IMR-90 (cell line): Measurements from ENCODE around the gene GP9. TPM values are rescaled to one million over a fixed set of nuclear protein-coding genes. Genes with fewer than 3 reads are reported as not detected.
"Not testable (repeated sequence)": the region's sequence is repeated elsewhere in the genome, so short reads cannot be mapped to it uniquely, and the experiment has no call there.

Experiments used
- ATAC-seq: fragments of 200-7000 bp; cut with Tn5 transposase; 2 replicates; pipeline ENCODE4 v1.9.1; 2020; ENCODE audit warnings: low read depth, mild to moderate bottlenecking, moderate library complexity
- BruUV-seq: library from RNA; stranded (reverse); fragments of 400-500 nt; replicated peaks from 2 replicates; lab custom pipeline; 2021; lab: Mats Ljungman, UMichigan
- CTCF ChIA-PET: fragments of 300-600 bp; formaldehyde crosslinking; extraction: SDS; loops from one replicate; lab custom pipeline; 2021; ENCODE audit warnings: antibody characterized with exemption; lab: Yijun Ruan, JAX
- POLR2A ChIA-PET: fragments of 300-600 bp; sonication (Branson Sonifier 250); formaldehyde crosslinking; loops from one replicate; lab custom pipeline; 2022; ENCODE audit warnings: antibody characterized with exemption; ENCODE audit not compliant: unreplicated experiment; lab: Charles Lee
- DNase-seq: peaks from one replicate; pipeline ENCODE4 v3.0.0; 2013
- H2AFZ ChIP-seq: replicated peaks from 2 replicates; pipeline ENCODE3; 2013; ENCODE audit warnings: low read length, mild to moderate bottlenecking; ENCODE audit not compliant: poor library complexity
- H2AK5ac ChIP-seq: 2 replicates; pipeline ENCODE4 v1.6.1; 2013; ENCODE audit warnings: low read depth, low read length, inconsistent platforms
- H2AK9ac ChIP-seq: replicated peaks from 2 replicates; pipeline ENCODE3; 2013; ENCODE audit warnings: mild to moderate bottlenecking, low read depth, low read length, moderate library complexity; ENCODE audit not compliant: poor library complexity
- H2BK120ac ChIP-seq: 2 replicates; pipeline ENCODE4 v1.6.1; 2013; ENCODE audit warnings: low read depth, low read length, inconsistent platforms
- H2BK15ac ChIP-seq: 3 replicates; pipeline ENCODE4 v1.6.1; 2013; ENCODE audit warnings: low read depth, low read length, inconsistent platforms
- H2BK20ac ChIP-seq: 2 replicates; pipeline ENCODE4 v1.6.1; 2013; ENCODE audit warnings: low read depth, mild to moderate bottlenecking, inconsistent platforms, low read length, moderate library complexity
- H2BK5ac ChIP-seq: 2 replicates; pipeline ENCODE4 v1.6.1; 2013; ENCODE audit warnings: mild to moderate bottlenecking, low read depth, low read length, inconsistent platforms; ENCODE audit not compliant: poor library complexity, severe bottlenecking
- H3K14ac ChIP-seq: replicated peaks from 2 replicates; pipeline ENCODE4 v1.6.1; 2013; ENCODE audit warnings: low read depth, low read length, inconsistent platforms
- H3K18ac ChIP-seq: 2 replicates; pipeline ENCODE4 v1.6.1; 2013; ENCODE audit warnings: low read depth, low read length, control low read depth
- H3K23ac ChIP-seq: 2 replicates; pipeline ENCODE4 v1.6.1; 2013; ENCODE audit warnings: low read depth, low read length, inconsistent platforms
- H3K27ac ChIP-seq: 2 replicates; pipeline ENCODE4 v1.5.1; 2013; ENCODE audit warnings: mild to moderate bottlenecking, control low read depth, low read length; ENCODE audit not compliant: insufficient read depth
- H3K27me3 ChIP-seq: 2 replicates; pipeline ENCODE4 v1.6.1; 2013; ENCODE audit warnings: low read length; ENCODE audit not compliant: control insufficient read depth, insufficient read depth
- H3K36me3 ChIP-seq: 2 replicates; pipeline ENCODE4 v1.6.1; 2013; ENCODE audit warnings: low read length, mixed read lengths; ENCODE audit not compliant: control insufficient read depth, insufficient read depth
- H3K4ac ChIP-seq: 2 replicates; pipeline ENCODE4 v1.6.1; 2013; ENCODE audit warnings: low read depth, low read length, inconsistent platforms
- H3K4me1 ChIP-seq: 2 replicates; pipeline ENCODE4 v1.6.1; 2013; ENCODE audit warnings: low read length, mixed read lengths; ENCODE audit not compliant: control insufficient read depth, insufficient read depth
- H3K4me2 ChIP-seq: 2 replicates; pipeline ENCODE4 v1.6.1; 2013; ENCODE audit warnings: low read depth, mild to moderate bottlenecking, control low read depth, low read length, moderate library complexity
- H3K4me3 ChIP-seq: 2 replicates; pipeline ENCODE4 v1.5.1; 2013; ENCODE audit warnings: low read depth, mild to moderate bottlenecking, control low read depth, low read length, moderate library complexity; ENCODE audit not compliant: insufficient read depth
- H3K56ac ChIP-seq: 2 replicates; pipeline ENCODE4 v1.6.1; 2013; ENCODE audit warnings: low read length, inconsistent platforms; ENCODE audit not compliant: insufficient read depth; ENCODE audit errors: extremely low read depth
- H3K79me1 ChIP-seq, 2 experiments: 2 replicates each; pipeline ENCODE4 v1.6.1; 2013; ENCODE audit warnings: low read length in 2 of 2, inconsistent platforms in 1 of 2, low read depth in 1 of 2
- H3K9ac ChIP-seq: 2 replicates; pipeline ENCODE4 v1.6.1; 2013; ENCODE audit warnings: low read depth, low read length, control low read depth
- H3K9me1 ChIP-seq: 2 replicates; pipeline ENCODE4 v1.6.1; 2013; ENCODE audit warnings: low read length, inconsistent platforms; ENCODE audit not compliant: insufficient read depth
- H3K9me3 ChIP-seq: 2 replicates; pipeline ENCODE4 v1.6.1; 2013; ENCODE audit warnings: low read length; ENCODE audit not compliant: control insufficient read depth, insufficient read depth
- H4K20me1 ChIP-seq: 2 replicates; pipeline ENCODE4 v1.6.1; 2013; ENCODE audit warnings: low read length, inconsistent platforms; ENCODE audit not compliant: insufficient read depth
- H4K5ac ChIP-seq: 2 replicates; pipeline ENCODE4 v1.6.1; 2013; ENCODE audit warnings: mild to moderate bottlenecking, low read depth, low read length, control low read depth
- H4K8ac ChIP-seq, 2 experiments: 2 replicates each; pipeline ENCODE4 v1.6.1; 2013; ENCODE audit warnings: low read depth in 2 of 2, low read length in 2 of 2, control low read depth in 1 of 2, inconsistent platforms in 1 of 2
- H4K91ac ChIP-seq: 2 replicates; pipeline ENCODE4 v1.6.1; 2013; ENCODE audit warnings: low read depth, low read length, inconsistent platforms; ENCODE audit not compliant: insufficient read depth
- BHLHE40 ChIP-seq: fragments of 150-350 bp; IDR thresholded peaks from 2 replicates; pipeline ENCODE4 v1.6.1; 2016; ENCODE audit warnings: mild to moderate bottlenecking, low read depth, low read length
- CTCF ChIP-seq: conservative IDR thresholded peaks from 2 replicates; pipeline ENCODE4 v1.5.1; 2012; ENCODE audit warnings: mild to moderate bottlenecking, low read depth, low read length, improper control_type of control experiment
- MAFK ChIP-seq: IDR thresholded peaks from 2 replicates; pipeline ENCODE4 v1.6.1; 2012; ENCODE audit warnings: low read depth, low read length, improper control_type of control experiment
- MXI1 ChIP-seq: IDR thresholded peaks from 2 replicates; pipeline ENCODE4 v1.6.1; 2012; ENCODE audit warnings: low read depth, mild to moderate bottlenecking, low read length, moderate library complexity, borderline replicate concordance
- RAD21 ChIP-seq: IDR thresholded peaks from 2 replicates; pipeline ENCODE4 v1.6.1; 2012; ENCODE audit warnings: low read length, improper control_type of control experiment
- WGBS, 2 experiments: methylation state at CpG; one replicate each; pipeline versions ENCODE4 v1.1.5 to v1.1.7; 2013; ENCODE audit warnings: missing lambda C conversion rate in 2 of 2; ENCODE audit not compliant: insufficient read length in 1 of 2; ENCODE audit errors: extremely low coverage in 2 of 2; 5-methylcytosine and 5-hydroxymethylcytosine counted together
- dilution Hi-C: fragments of 300-500 bp; cut with HindIII; formaldehyde crosslinking; loops from one replicate; pipeline ENCODE4 v1.14.3; 2018; ENCODE audit warnings: low sequenced_read_pairs; ENCODE audit not compliant: unreplicated experiment
- in situ Hi-C: fragments of 300-500 bp; cut with MboI; formaldehyde crosslinking; loops from 3 replicates; pipeline ENCODE4 v1.14.3; 2019; ENCODE audit warnings: low sequenced_read_pairs, inconsistent platforms, mixed read lengths
- intact Hi-C: fragments of 100-400 bp; cut with micrococcal nuclease; formaldehyde crosslinking; loops from 2 replicates; pipeline ENCODE4 v1.10.0; 2022
- polyA plus RNA-seq, 3 experiments: library from polyadenylated mRNA; depleted of rRNA; stranded (reverse); fragments of >200 nt; gene quantifications; 2 replicates each; pipeline ENCODE4 v1.2.3, GENCODE V29; 2012; ENCODE audit warnings: low replicate concordance in 1 of 3
- total RNA-seq: library from RNA; depleted of rRNA; stranded (reverse); fragments of >200 nt; gene quantifications from 2 replicates; pipeline ENCODE4 v1.2.3, GENCODE V29; 2012

Gene GP9
- total and polyA plus RNA-seq, 2 of the 4 experiments (the other 2 are of a cell fraction), result not detected

GRCh38 chr3:129107793-129108192 is 47.2 kb downstream of the GP9 start:
- Histone ChIP-seq H3K4me2 (no peak overlapping the region), H2AK5ac (no peak overlapping the region), H2BK15ac (no peak overlapping the region), H3K23ac (no peak overlapping the region), H3K4ac (no peak overlapping the region), H3K27ac (no peak overlapping the region), H3K56ac (no peak overlapping the region), H3K79me1 (peaks cover 34 to 79% of the 10 kb centered on the region in 2 experiments), H3K18ac (no peak overlapping the region), H2BK120ac (no peak overlapping the region), H3K9ac (no peak overlapping the region), H4K91ac (no peak overlapping the region), H2BK5ac (no peak overlapping the region), H2AK9ac (no peak overlapping the region), H4K5ac (no peak overlapping the region), H3K9me3 (no peaks in the 10 kb centered on the region), H2BK20ac (no peak overlapping the region), H3K36me3 (peaks cover 24% of the 10 kb centered on the region), H3K27me3 (no peaks in the 10 kb centered on the region), H3K9me1 (peaks cover 3% of the 10 kb centered on the region), H4K8ac (no peak overlapping the region), H3K4me3 (no peak overlapping the region), H4K20me1 (peaks cover 78% of the 10 kb centered on the region), H3K14ac (no peak overlapping the region), H3K4me1 (no peaks in the 10 kb centered on the region), H2AFZ (no peak overlapping the region)
- ATAC-seq, result no peak
- intact Hi-C loops (no loop called here), dilution Hi-C loops (no loop called here), in situ Hi-C loops (no loop called here)
- POLR2A ChIA-PET, result no interaction called here
- WGBS, 2 experiments, result 100% methylated on average over 3 of the region's 8 CpGs; no CpG with 5 or more reads in 1 of the 2 experiments
- no peak for TF ChIP-seq MAFK
- no peak for TF ChIP-seq BHLHE40
- TF ChIP-seq RAD21, result no peak
- no peak for TF ChIP-seq CTCF
- no peak for TF ChIP-seq MXI1
- CTCF ChIA-PET, result no interaction called here
- no TSS peak for BruUV-seq
- no peak for DNase-seq

- intact Hi-C loops, result loop anchor here (10.0 kb wide), 1 partner anchor 56 kb away; no protein-coding TSS in a partner anchor
- dilution Hi-C loops, H4K5ac ChIP-seq, H2BK15ac ChIP-seq, H2BK120ac ChIP-seq, H4K91ac ChIP-seq, H3K4ac ChIP-seq, H3K27me3 ChIP-seq, CTCF ChIA-PET, H3K9me1 ChIP-seq, H2BK20ac ChIP-seq, H3K27ac ChIP-seq, H3K9me3 ChIP-seq, H3K56ac ChIP-seq, H2AK9ac ChIP-seq, H3K18ac ChIP-seq, H3K9ac ChIP-seq, H3K4me1 ChIP-seq, H3K4me3 ChIP-seq, in situ Hi-C loops, H3K14ac ChIP-seq, ATAC-seq, H2AFZ ChIP-seq, BruUV-seq, POLR2A ChIA-PET, H3K4me2 ChIP-seq, DNase-seq, H2BK5ac ChIP-seq, H3K23ac ChIP-seq, H4K8ac ChIP-seq, H2AK5ac ChIP-seq: not testable (repeated sequence)
- Histone ChIP-seq H4K20me1 (peaks cover 69% of the 10 kb centered on the region), H3K36me3 (peaks cover 24% of the 10 kb centered on the region), H3K79me1 (peaks cover 39 to 75% of the 10 kb centered on the region in 2 experiments)
- no CpG with 5 or more reads among the region's 10 CpGs for WGBS, 2 experiments
These were observed 50.6 kb downstream of the GP9 start for GRCh38 chr3:129111076-129111780.
